BLaER1 (cell line): ENCODE data around the gene SKIL.

ENCODE experiments used
- H3K27ac ChIP-seq: shearing (Covaris generic); formaldehyde crosslinking; 2 replicates; pipeline ENCODE4 v1.8.1; 2022
- H3K27me3 ChIP-seq: shearing (Covaris generic); formaldehyde crosslinking; 2 replicates; pipeline ENCODE4 v1.8.1; 2022
- H3K36me3 ChIP-seq: shearing (Covaris generic); formaldehyde crosslinking; 2 replicates; pipeline ENCODE4 v1.8.1; 2022
- H3K4me1 ChIP-seq: shearing (Covaris generic); formaldehyde crosslinking; 2 replicates; pipeline ENCODE4 v1.8.1; 2022
- H3K4me2 ChIP-seq: shearing (Covaris generic); formaldehyde crosslinking; 2 replicates; pipeline ENCODE4 v1.8.1; 2022
- H3K4me3 ChIP-seq: shearing (Covaris generic); formaldehyde crosslinking; 2 replicates; pipeline ENCODE4 v1.8.1; 2022
- H3K9ac ChIP-seq: shearing (Covaris generic); formaldehyde crosslinking; 2 replicates; pipeline ENCODE4 v1.8.1; 2022
- H3K9me3 ChIP-seq: shearing (Covaris generic); formaldehyde crosslinking; 2 replicates; pipeline ENCODE4 v1.8.1; 2022
- H4K20me1 ChIP-seq: shearing (Covaris generic); formaldehyde crosslinking; 2 replicates; pipeline ENCODE4 v1.8.1; 2022
- Cebpa-rat ChIP-seq: shearing (Covaris generic); IDR thresholded peaks from 2 replicates; pipeline ENCODE4 v1.8.1; 2022

SKIL gene

DNA sequence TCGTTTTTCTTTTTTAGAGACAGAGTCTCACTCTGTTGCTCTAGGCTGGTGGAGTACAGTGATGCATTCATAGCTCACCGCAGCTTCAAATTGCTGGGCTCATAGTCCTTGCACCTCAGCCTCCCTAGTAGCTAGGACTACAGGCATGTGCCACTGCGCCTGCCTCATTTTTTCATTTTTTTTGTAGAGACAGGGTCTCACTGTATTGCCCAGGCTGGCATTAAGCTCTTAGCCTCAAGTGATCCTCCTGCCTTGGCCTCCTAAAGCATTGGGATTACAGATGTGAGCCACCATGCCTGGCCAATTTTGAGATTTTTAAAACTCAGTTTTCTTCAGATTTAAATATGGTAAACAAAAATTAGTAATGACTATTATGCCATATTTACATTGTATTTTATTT is 29.0 kb downstream of the SKIL start:
- Histone ChIP-seq H3K9ac (no peak overlapping the region), H3K9me3 (peaks cover 31% of the 10 kb centered on the region), H3K4me3 (no peak overlapping the region), H3K27ac (no peak overlapping the region), H3K27me3 (no peaks in the 10 kb centered on the region), H3K36me3 (peaks cover 86% of the 10 kb centered on the region), H4K20me1 (peaks cover 17% of the 10 kb centered on the region; the same call in 1 of the 2 replicates), H3K4me2 (no peak overlapping the region), H3K4me1 (no peaks in the 10 kb centered on the region)
- no peak for TF ChIP-seq Cebpa-rat

DNA sequence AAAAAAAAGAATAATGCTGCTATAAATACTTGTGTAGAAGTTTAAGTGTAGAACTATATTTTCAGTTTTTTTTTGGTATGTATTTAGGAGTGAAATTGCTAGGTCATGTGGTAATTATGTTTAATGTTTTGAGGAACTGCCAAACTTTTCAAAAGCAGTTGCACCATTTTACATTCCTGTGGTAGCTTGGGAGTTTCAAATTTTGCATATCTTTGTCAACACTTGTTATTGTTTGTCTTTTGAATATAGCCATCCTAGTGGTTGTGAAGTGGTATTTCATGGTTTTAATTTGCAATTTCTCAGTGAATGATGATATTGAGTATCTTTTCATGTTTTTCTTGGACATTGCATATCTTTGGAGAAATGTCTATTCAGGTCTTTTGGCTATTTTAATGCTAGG is 30.4 kb downstream of the SKIL start:
- Histone ChIP-seq H3K9ac (no peak overlapping the region), H4K20me1 (peaks cover 21% of the 10 kb centered on the region), H3K9me3 (peaks cover 31% of the 10 kb centered on the region), H3K4me1 (no peaks in the 10 kb centered on the region), H3K27me3 (no peaks in the 10 kb centered on the region), H3K27ac (no peak overlapping the region), H3K4me3 (no peak overlapping the region), H3K4me2 (no peak overlapping the region), H3K36me3 (peaks cover 85% of the 10 kb centered on the region)
- no peak for TF ChIP-seq Cebpa-rat

DNA sequence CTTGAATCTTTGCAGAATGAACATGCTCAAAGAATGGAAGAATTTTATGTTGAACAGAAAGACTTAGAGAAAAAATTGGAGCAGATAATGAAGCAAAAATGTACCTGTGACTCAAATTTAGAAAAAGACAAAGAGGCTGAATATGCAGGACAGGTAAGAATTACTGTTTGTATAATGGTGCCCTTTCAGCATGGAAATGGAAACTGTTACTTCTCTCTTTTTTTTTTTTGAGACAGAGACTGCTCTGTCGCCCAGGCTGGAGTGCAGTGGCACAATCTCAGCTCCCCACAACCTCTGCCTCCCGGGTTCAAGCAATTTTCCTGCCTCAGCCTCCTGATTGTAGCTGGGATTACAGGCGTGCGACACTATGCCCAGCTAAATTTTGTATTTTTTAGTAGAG is 33.6 kb downstream of the SKIL start:
- Histone ChIP-seq H3K9me3 (peaks cover 26% of the 10 kb centered on the region), H4K20me1 (peaks cover 16% of the 10 kb centered on the region), H3K27me3 (no peaks in the 10 kb centered on the region), H3K27ac (no peak overlapping the region), H3K36me3 (peaks cover 58% of the 10 kb centered on the region), H3K4me3 (no peak overlapping the region), H3K9ac (no peak overlapping the region), H3K4me2 (no peak overlapping the region), H3K4me1 (no peaks in the 10 kb centered on the region)
- no peak for TF ChIP-seq Cebpa-rat

DNA sequence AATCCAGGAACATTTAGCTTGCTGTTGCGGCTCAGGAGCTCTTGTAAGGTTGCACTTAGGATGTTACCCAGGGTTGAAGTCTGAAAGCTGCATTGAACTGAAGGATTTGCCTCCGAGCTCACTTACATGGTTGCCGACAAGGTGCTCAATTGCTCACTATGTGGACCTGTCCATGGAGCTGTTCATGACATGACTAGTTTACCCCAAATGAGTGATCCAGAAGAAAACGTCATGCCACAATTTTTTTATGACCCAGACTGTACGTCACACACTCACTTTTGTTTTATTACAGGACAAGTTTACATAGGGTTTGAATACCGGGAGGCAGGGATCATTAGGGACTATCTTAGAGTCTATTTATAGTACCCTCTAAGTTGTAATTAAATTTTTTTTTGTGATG is 40.2 kb downstream of the SKIL start:
- Histone ChIP-seq H3K4me2 (no peak overlapping the region), H3K9me3 (no peaks in the 10 kb centered on the region), H3K9ac (no peak overlapping the region), H3K27me3 (no peaks in the 10 kb centered on the region), H3K4me3 (no peak overlapping the region), H3K27ac (no peak overlapping the region), H3K4me1 (peaks cover 6% of the 10 kb centered on the region; the same call in 1 of the 2 replicates), H4K20me1 (peaks cover 8% of the 10 kb centered on the region; the same call in 1 of the 2 replicates), H3K36me3 (0 out of 2 replicates have a peak, but pooled peaks cover 12% of the 10 kb centered on the region)
- no peak for TF ChIP-seq Cebpa-rat

DNA sequence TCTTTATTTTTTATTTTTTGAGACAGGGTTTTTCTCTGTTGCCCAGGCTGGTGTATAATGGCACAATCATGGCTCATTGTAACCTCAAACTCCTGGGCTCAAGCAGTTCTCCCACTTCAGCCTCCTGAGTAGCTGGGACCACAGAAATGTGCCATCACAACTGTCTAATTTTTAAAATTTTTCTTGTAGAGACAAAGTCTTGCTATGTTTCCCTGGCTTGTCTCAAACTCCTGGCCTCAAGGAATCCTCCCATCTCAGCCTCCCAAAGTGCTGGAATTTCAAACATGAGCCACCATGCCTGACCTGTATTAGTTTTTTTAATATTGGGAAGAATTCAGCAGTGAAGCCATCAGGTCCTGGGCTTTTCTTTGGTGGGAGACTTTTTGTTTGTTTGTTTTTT is 47.6 kb downstream of the SKIL start:
- no peaks in the 10 kb centered on the region for H4K20me1 ChIP-seq
- H3K9me3 ChIP-seq, result no peaks in the 10 kb centered on the region
- H3K4me1 ChIP-seq, result peaks cover 2% of the 10 kb centered on the region; the same call in 1 of the 2 replicates
- H3K4me3 ChIP-seq, result no peak overlapping the region
- no peak for TF ChIP-seq Cebpa-rat
- H3K27ac ChIP-seq, result no peak overlapping the region
- H3K9ac ChIP-seq, result no peak overlapping the region
- H3K36me3 ChIP-seq, result no peaks in the 10 kb centered on the region
- no peaks in the 10 kb centered on the region for H3K27me3 ChIP-seq
- H3K4me2 ChIP-seq, result no peak overlapping the region

DNA sequence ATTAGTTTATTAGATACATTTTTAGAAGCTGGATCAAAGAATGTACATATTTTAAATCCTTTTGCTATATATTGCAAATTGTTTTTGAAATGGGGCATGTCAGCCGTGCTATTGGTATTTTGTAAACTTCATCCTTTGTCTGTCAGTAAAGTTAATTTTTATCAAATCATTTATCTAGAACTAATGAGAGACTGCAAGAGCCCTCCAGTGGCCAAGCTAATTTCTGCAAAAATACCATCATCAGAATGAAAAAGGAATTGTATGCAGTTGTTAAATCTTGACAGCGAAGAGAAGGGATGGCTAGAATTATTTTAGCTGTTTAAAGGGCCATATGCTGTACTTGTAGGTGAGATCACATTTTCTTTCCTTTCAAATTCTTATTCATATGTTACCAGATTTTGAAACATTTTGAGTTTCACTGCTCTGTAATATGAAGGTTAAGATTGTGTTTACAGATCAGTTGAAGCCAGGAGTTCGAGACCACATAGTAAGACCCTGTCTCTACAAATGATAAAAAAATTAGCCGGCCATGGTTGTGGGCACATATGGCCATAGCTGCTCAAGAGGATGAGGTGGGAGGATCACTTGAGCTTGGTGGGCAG is 53.0 kb downstream of the SKIL start:
- H3K36me3 ChIP-seq, result no peaks in the 10 kb centered on the region
- no peak overlapping the region for H3K27ac ChIP-seq
- no peak overlapping the region for H3K9ac ChIP-seq
- H3K4me2 ChIP-seq, result no peak overlapping the region
- no peaks in the 10 kb centered on the region for H3K27me3 ChIP-seq
- H3K4me3 ChIP-seq, result no peak overlapping the region
- no peaks in the 10 kb centered on the region for H3K4me1 ChIP-seq
- H4K20me1 ChIP-seq, result no peaks in the 10 kb centered on the region
- H3K9me3 ChIP-seq, result no peaks in the 10 kb centered on the region
- no peak for TF ChIP-seq Cebpa-rat

DNA sequence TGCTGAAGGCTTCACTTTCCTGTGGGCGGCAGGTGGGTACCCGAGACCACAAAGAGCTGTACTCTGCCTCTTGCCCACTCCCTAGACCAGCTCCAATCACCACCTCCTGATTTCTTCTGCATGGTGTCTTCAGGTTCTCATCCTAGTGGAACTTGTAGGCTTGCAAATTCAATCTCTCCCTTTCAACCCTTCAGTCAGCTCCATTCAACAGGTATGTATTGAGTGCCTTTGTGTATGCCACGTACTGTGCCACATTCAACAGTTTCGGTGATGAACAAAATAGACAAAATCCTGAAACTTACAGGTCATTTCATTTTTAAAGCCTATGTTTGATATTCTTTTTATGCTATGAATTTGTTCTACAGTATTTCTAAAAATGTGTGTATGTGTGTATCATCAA is 55.8 kb downstream of the SKIL start:
- no peak overlapping the region for H3K4me3 ChIP-seq
- H3K4me1 ChIP-seq, result no peaks in the 10 kb centered on the region
- no peak overlapping the region for H3K4me2 ChIP-seq
- H3K27ac ChIP-seq, result no peak overlapping the region
- H3K36me3 ChIP-seq, result no peaks in the 10 kb centered on the region
- no peak overlapping the region for H3K9ac ChIP-seq
- 0 out of 2 replicates have a peak, but pooled peaks cover 2% of the 10 kb centered on the region for H3K9me3 ChIP-seq
- TF ChIP-seq Cebpa-rat, result no peak
- peaks cover under 1% of the 10 kb centered on the region; the same call in 1 of the 2 replicates for H4K20me1 ChIP-seq
- peaks cover 15% of the 10 kb centered on the region for H3K27me3 ChIP-seq

DNA sequence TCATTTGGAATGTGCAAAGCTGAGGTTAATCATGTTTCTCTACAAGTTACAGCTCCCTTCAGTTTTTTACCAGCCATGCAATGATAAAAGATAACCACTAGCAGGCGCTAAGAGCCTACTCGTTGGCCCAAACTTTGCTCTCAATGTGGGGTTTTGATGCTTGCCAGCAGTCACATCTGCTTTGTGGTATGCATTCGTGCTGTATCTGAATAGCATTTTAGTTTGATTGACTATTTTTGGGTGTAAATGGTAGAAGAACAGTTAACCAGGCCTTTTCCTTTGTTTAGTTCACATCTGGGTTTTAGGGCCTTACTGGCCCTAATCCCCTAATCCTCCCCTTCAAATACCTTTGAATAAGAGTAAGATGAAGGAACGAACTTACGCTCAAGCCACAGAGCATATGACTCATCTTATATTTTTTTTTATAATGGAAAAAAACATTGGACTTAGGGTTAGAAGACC is 56.7 kb downstream of the SKIL start:
- no peak overlapping the region for H3K4me2 ChIP-seq

DNA sequence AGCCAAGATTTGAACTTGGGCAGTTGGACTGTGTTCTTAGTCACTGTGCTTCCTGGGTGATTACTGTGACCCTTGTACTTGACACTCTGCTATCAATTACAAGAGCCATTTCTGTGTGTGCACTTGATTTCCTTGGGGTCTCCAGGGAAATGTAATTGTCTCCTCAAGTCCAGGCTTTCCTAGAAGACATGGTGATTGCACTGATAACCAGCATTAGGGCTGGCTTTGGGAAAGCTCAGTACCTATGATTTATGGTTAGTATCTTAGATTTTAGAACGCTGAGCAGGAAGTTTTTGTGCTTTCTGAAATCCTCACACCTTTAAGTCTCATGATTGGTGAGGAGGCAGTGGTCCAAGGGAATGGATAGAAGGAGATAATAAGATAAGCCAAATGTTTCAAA is 59.6 kb downstream of the SKIL start:
- Histone ChIP-seq H3K4me3 (no peak overlapping the region), H3K9me3 (peaks cover 21% of the 10 kb centered on the region), H3K9ac (no peak overlapping the region), H3K27ac (no peak overlapping the region), H3K27me3 (peaks cover 40% of the 10 kb centered on the region), H3K36me3 (no peaks in the 10 kb centered on the region), H3K4me2 (no peak overlapping the region), H3K4me1 (peaks cover 16% of the 10 kb centered on the region; the same call in 1 of the 2 replicates), H4K20me1 (peaks cover 17% of the 10 kb centered on the region; the same call in 1 of the 2 replicates)
- no peak for TF ChIP-seq Cebpa-rat

More for the DNA sequence above, 56.7 kb downstream of the SKIL start:
- H4K20me1 ChIP-seq, result peaks cover 10% of the 10 kb centered on the region; the same call in 1 of the 2 replicates
- no peaks in the 10 kb centered on the region for H3K36me3 ChIP-seq
- peaks cover 8% of the 10 kb centered on the region; the same call in 1 of the 2 replicates for H3K4me1 ChIP-seq
- peaks cover 11% of the 10 kb centered on the region for H3K9me3 ChIP-seq
- H3K27ac ChIP-seq, result no peak overlapping the region
- H3K9ac ChIP-seq, result no peak overlapping the region
- TF ChIP-seq Cebpa-rat, result no peak
- H3K27me3 ChIP-seq, result peaks cover 24% of the 10 kb centered on the region
- no peak overlapping the region for H3K4me3 ChIP-seq
